Pulmonary artery endothelial cell (primary cell): Measurements from ENCODE around the gene CTSC. TPM values are rescaled to one million over a fixed set of nuclear protein-coding genes. Genes with fewer than 3 reads are reported as not detected.

Experiments
- DNase-seq: peaks from one replicate; pipeline ENCODE4 v3.0.0-alpha.2; 2011; ENCODE audit warnings: low read depth, low spot score
- total RNA-seq: library from RNA; depleted of rRNA; stranded (reverse); fragments of >200 nt; gene quantifications from 2 replicates; pipeline ENCODE4 v1.2.3, GENCODE V29; 2014

The CTSC gene
- total RNA-seq, result 104 and 126 TPM in 2 replicates

- DNase-seq, result peak; percentile 59
Observed at GRCh38 chr11:88337181-88337986, at the start of gene CTSC. CTSC (minus strand) TSS chr11:88337736; CDS start chr11:88337672, 64 bp downstream.

GRCh38 chr11:88384669-88385005 lies 47.1 kb upstream of the CTSC start:
- no peak for DNase-seq

- DNase-seq, result no peak
Observed at GRCh38 chr11:88384004-88384668, 46.6 kb upstream of the CTSC start.

- no peak for DNase-seq
Observed at GRCh38 chr11:88383447-88383846, 45.9 kb upstream of the CTSC start.

GRCh38 chr11:88379130-88379529 lies 41.6 kb upstream of the CTSC start:
- no peak for DNase-seq

GRCh38 chr11:88378422-88379066 lies 41.0 kb upstream of the CTSC start:
- no peak for DNase-seq

GRCh38 chr11:88377646-88378045 lies 40.1 kb upstream of the CTSC start:
- DNase-seq, result peak; percentile 39

GRCh38 chr11:88377144-88377543 lies 39.6 kb upstream of the CTSC start:
- DNase-seq, result no peak

GRCh38 chr11:88375927-88376470 lies 38.5 kb upstream of the CTSC start:
- DNase-seq, result no peak

GRCh38 chr11:88370782-88371181 lies 33.2 kb upstream of the CTSC start:
- no peak for DNase-seq

- DNase-seq, result no peak
Observed at GRCh38 chr11:88367310-88367709, 29.8 kb upstream of the CTSC start.

- no peak for DNase-seq
Observed at GRCh38 chr11:88363648-88364065, 26.1 kb upstream of the CTSC start.

- DNase-seq, result no peak
Observed at GRCh38 chr11:88363004-88363403, 25.5 kb upstream of the CTSC start.

- DNase-seq, result no peak
Observed at GRCh38 chr11:88360141-88360540, 22.6 kb upstream of the CTSC start.

- DNase-seq, result no peak
Observed at GRCh38 chr11:88359541-88359940, 22.0 kb upstream of the CTSC start.

- DNase-seq, result no peak
Observed at GRCh38 chr11:88359114-88359513, 21.6 kb upstream of the CTSC start.

GRCh38 chr11:88358040-88358431 lies 20.5 kb upstream of the CTSC start:
- no peak for DNase-seq

- DNase-seq, result no peak
Observed at GRCh38 chr11:88357323-88358039, 19.9 kb upstream of the CTSC start.

GRCh38 chr11:88355887-88356286 lies 18.4 kb upstream of the CTSC start:
- DNase-seq, result no peak

- DNase-seq, result no peak
Observed at GRCh38 chr11:88354912-88355311, 17.4 kb upstream of the CTSC start.

- DNase-seq, result no peak
Observed at GRCh38 chr11:88353835-88354496, 16.4 kb upstream of the CTSC start.
